HG03175 (cell line): ENCODE measurements around the gene MLLT1.

ENCODE experiments used
- ATAC-seq: cut with Tn5 transposase; IDR thresholded peaks from one replicate; pipeline ENCODE4 v1.9.1; 2021; ENCODE audit warnings: mild to moderate bottlenecking, moderate library complexity; ENCODE audit not compliant: unreplicated experiment

MLLT1 gene

DNA sequence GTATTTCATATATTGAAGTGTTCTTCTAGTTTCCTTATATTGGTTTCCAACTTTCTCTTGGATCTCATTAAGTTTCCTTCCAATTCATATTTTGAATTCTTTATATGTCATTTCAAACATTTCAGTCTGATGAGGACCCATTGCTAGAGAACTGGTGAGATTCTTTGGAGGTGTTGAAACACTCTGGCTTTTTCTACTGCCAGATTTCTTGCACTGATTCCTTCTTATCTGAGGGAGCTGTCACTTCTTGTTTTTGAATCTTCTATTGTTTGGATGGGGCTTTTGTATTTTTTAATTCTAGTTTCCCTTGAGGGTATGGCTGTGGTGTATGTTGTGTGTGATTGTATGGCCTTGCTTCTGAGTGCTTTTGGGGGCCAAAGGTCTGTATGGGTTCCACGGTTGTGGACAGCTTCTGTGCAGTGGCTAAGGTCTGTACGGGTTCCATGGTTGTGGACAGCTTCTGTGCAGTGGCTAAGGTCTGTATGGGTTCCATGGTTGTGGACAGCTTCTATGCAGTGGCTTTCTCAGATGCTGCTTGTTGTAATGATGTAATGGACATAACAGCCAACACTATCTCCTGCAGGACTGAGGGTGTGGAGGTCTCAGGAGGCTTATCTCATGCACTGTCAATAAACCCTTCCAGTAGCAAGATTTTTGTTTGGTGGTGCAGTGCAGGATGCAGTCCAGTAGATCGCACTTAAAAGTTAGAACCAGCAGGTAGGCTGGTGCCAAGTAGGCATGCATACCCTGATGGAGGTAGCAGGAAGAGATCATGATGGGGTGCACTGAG is 107.5 kb downstream of the MLLT1 start:
- no peak for ATAC-seq

- no peak for ATAC-seq
Measured at GRCh38 chr19:6167115-6167514, 112.7 kb downstream of the MLLT1 start.

DNA sequence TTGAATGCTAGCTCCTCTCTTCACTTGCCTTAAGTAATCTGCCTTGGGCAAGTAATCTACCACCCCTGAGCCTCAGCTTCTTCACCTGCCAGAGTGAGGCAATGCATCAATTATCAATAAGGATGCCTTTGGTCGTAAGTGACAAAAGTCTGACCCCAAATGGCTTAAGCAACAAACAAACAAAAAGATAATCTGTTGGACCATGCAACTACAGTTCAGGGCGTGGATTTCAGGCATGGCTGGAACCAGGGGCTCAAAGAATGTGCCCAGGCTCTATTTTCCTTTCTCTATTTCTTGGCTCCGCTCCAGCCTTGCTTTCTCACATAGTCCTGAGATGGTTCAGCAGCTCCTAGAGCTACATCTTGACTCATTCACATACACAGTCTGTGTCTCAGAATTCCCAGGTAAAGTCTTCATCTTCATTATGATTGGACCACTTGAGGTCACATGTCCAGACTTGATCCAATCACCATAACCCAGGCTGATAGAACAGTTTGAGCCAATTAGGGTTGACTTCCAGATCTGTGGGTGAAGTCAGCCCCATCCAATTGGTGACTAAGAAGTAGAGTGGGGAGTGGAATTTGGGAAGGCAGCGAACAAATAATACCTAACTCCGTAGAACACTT is 114.8 kb downstream of the MLLT1 start:
- ATAC-seq: no peak

DNA sequence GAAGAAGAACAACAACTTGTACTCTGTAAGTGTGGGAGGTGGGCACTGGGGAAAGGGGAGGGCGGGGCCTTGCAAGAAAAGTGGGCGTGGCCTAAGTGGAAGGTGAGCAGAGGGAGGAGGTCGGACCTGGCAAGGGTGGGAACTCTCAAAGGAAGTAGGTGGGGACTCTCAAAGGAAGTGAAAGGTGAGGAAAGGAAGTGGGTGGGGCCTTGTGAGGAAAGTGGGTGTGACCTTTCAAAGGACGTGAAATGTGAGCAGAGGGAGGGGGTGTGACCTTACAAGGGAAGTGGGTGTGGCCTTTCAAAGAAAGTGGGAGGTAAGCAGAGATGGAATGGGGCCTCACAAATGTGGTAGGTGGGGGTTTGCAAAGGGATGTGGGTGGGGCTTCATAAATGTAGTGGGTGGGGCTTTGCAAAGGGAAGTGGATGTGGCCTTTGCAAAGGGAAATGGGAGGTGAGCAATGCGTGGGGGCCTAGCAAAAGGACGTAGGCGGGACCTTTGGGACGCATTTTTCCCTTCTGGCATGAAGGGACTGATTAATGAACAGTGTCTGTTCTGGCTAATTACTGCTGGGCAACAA is 118.4 kb downstream of the MLLT1 start:
- peak; percentile 39 for ATAC-seq
